Cerebellar nuclear complex (tissue), 1 donor: ENCODE measurements around the gene IFT27.
"Not testable (repeated sequence)": the region's sequence is repeated elsewhere in the genome, so short reads cannot be mapped to it uniquely, and the experiment has no call there.

Experiments
- DNase-seq, 2 experiments: peaks; one replicate each; lab custom pipeline; 2025; lab: John Stamatoyannopoulos, UW

Gene IFT27

GRCh38 chr22:36743591-36744412 is 32.1 kb downstream of the IFT27 start:
- no peak for DNase-seq

- no peak for DNase-seq
Observed at GRCh38 chr22:36743011-36743410, 32.9 kb downstream of the IFT27 start.

GRCh38 chr22:36741968-36742367 is 34.0 kb downstream of the IFT27 start:
- DNase-seq, result no peak

GRCh38 chr22:36741204-36741793 is 34.6 kb downstream of the IFT27 start:
- no peak for DNase-seq

- no peak for DNase-seq
Observed at GRCh38 chr22:36740716-36741115, 35.2 kb downstream of the IFT27 start.

- no peak for DNase-seq
Observed at GRCh38 chr22:36739185-36739584, 36.7 kb downstream of the IFT27 start.

- no peak for DNase-seq
Observed at GRCh38 chr22:36738416-36739020, 37.4 kb downstream of the IFT27 start.

GRCh38 chr22:36737776-36738175 is 38.1 kb downstream of the IFT27 start:
- DNase-seq, result no peak

GRCh38 chr22:36736701-36737320 is 39.1 kb downstream of the IFT27 start:
- no peak for DNase-seq

GRCh38 chr22:36734171-36735058 is 41.5 kb downstream of the IFT27 start:
- no peak for DNase-seq

- no peak for DNase-seq
Observed at GRCh38 chr22:36733271-36733670, 42.6 kb downstream of the IFT27 start.

GRCh38 chr22:36732609-36733008 is 43.3 kb downstream of the IFT27 start:
- DNase-seq, result no peak

GRCh38 chr22:36731916-36732315 is 44.0 kb downstream of the IFT27 start:
- no peak for DNase-seq

- not testable (repeated sequence) for DNase-seq
Observed at GRCh38 chr22:36731321-36731720, 44.6 kb downstream of the IFT27 start.

- no peak for DNase-seq
Observed at GRCh38 chr22:36730176-36730858, 45.6 kb downstream of the IFT27 start.

GRCh38 chr22:36729321-36729720 is 46.6 kb downstream of the IFT27 start:
- DNase-seq, result no peak

GRCh38 chr22:36728505-36728904 is 47.4 kb downstream of the IFT27 start:
- DNase-seq, result no peak

GRCh38 chr22:36727927-36728488 is 47.9 kb downstream of the IFT27 start:
- no peak for DNase-seq

- no peak for DNase-seq
Observed at GRCh38 chr22:36727110-36727509, 48.8 kb downstream of the IFT27 start.

- no peak for DNase-seq
Observed at GRCh38 chr22:36726007-36726380, 49.9 kb downstream of the IFT27 start.
